ENCODE results near the gene IL1RAPL2.

IL1RAPL2 gene

DNA sequence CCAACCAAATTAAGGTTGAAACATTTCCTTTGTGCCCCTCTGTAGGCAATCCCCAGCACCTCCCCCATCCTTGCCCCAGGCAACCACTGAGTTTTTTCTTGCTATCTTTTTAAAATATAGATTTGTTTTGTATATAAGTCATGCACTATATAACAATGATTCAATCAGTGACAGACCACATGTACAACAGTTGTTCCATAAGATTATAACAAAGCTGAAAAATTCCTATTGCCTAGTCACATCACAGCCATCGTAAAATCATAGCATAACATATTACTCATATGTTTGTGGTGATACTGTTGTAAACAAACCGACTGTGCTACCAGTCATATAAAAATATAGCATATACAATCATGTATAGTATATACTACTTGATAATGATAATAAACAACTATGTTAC, 1044.4 kb downstream of the IL1RAPL2 start:
- Histone ChIP-seq H3K4me1 (ENCODE audit: insufficient read depth, low read length) (no peaks in the 10 kb centered on the region), H3K9ac (ENCODE audit: low read length) (no peak overlapping the region), H3K27ac (ENCODE audit: low read depth, low read length) (no peak overlapping the region), H3K27me3 (ENCODE audit: control insufficient read depth in 1 of 2, insufficient read depth in 2 of 2, low read length in 2 of 2) (no peaks in the 10 kb centered on the region), H3K4me3 (ENCODE audit: low read depth in 1 of 2, low read length in 2 of 2) (no peak overlapping the region), H3K9me3 (ENCODE audit: low read length) (no peaks in the 10 kb centered on the region), H3K36me3 (ENCODE audit: insufficient read depth, low read length) (no peaks in the 10 kb centered on the region)

DNA sequence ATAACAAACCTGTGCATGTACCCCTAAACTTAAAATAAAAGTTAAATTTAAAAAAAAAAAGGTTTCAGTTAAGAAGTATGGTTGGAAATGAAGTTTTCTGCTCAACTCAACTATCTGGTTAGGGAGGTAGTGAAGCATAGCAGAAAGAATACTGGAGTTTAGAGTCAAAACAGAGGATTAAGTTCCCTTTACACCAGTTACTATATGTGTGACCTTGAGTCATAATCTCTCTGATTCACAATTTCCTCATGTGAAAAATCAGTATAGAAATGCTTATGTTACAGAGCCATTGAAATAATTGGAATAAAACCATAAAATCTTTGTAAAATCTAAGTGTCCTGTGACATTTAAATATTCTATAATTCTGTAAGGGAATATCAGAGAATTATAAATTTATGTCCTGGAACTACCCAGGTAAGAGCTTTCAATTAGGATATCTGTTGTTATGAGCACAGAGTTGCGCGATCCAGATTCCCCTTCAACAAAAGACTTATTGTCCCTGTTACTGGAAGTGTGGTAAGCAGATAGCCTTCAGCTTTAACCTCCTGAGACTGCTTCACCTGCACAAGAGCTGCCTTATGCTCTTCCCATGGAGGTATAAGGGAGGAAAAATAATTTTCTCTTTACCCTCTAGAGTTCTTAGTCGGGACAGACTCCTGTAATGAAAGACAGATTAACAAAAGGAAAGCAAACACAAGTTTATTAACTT, 1052.5 kb downstream of the IL1RAPL2 start:
- H3K9ac ChIP-seq (ENCODE audit: low read length): no peak overlapping the region
- no peak overlapping the region for H3K27ac ChIP-seq (ENCODE audit: low read depth, low read length)
- H3K36me3 ChIP-seq (ENCODE audit: insufficient read depth, low read length): no peaks in the 10 kb centered on the region
- no peaks in the 10 kb centered on the region for H3K27me3 ChIP-seq (ENCODE audit: control insufficient read depth in 1 of 2, insufficient read depth in 2 of 2, low read length in 2 of 2)
- no peak overlapping the region for H3K4me3 ChIP-seq (ENCODE audit: low read depth in 1 of 2, low read length in 2 of 2)
- no peaks in the 10 kb centered on the region for H3K9me3 ChIP-seq (ENCODE audit: low read length)
- no peaks in the 10 kb centered on the region for H3K4me1 ChIP-seq (ENCODE audit: insufficient read depth, low read length)

DNA sequence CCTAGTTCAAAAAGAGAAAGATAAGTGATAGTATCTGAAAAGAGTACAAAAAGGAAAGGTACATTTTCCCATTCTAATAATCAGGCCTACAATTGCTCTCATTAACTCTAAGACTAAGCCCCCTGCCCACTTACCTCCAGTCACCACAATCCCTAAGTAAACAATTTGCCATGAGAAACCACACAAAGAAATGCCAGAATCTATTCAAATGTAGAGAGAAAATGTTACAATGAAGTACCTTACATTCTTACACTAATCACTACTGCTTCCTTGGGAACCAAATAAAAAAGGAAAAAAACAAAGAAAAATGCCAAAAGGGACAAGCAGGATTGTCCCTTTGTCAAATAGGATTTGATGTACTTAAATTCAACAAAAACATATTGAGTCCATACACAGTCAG, 1068.2 kb downstream of the IL1RAPL2 start:
- H3K9me3 ChIP-seq (ENCODE audit: low read length): no peaks in the 10 kb centered on the region

DNA sequence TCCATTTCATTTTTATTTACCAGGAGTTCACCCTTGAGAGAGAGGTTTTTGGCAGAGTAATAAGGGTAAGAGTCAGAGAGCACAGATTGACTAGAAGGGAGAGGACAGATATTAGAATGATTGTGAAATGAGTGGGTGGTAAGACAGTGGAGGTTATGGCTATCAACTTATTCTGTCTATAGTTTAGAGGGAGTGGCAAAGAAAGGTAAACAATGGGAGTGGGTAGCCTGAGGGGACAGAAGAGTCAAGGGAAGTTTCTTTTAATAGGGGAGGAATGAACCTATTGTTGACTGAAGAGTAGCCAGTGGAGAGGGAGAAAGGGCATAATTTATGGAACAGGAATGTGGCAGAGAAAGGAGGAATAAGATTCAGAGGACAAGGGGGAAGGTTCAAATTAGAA, 1069.8 kb downstream of the IL1RAPL2 start:
- Histone ChIP-seq H3K9ac (ENCODE audit: low read length) (no peak overlapping the region), H3K27me3 (ENCODE audit: control insufficient read depth in 1 of 2, insufficient read depth in 2 of 2, low read length in 2 of 2) (no peaks in the 10 kb centered on the region), H3K27ac (ENCODE audit: low read depth, low read length) (no peak overlapping the region), H3K36me3 (ENCODE audit: insufficient read depth, low read length) (no peaks in the 10 kb centered on the region), H3K4me3 (ENCODE audit: low read depth in 1 of 2, low read length in 2 of 2) (no peak overlapping the region), H3K4me1 (ENCODE audit: insufficient read depth, low read length) (no peaks in the 10 kb centered on the region), H3K9me3 (ENCODE audit: low read length) (no peaks in the 10 kb centered on the region)

More for the DNA sequence above, 1068.2 kb downstream of the IL1RAPL2 start:
- Histone ChIP-seq H3K4me3 (ENCODE audit: low read depth in 1 of 2, low read length in 2 of 2) (no peak overlapping the region), H3K27me3 (ENCODE audit: control insufficient read depth in 1 of 2, insufficient read depth in 2 of 2, low read length in 2 of 2) (no peaks in the 10 kb centered on the region), H3K4me1 (ENCODE audit: insufficient read depth, low read length) (no peaks in the 10 kb centered on the region), H3K36me3 (ENCODE audit: insufficient read depth, low read length) (no peaks in the 10 kb centered on the region), H3K27ac (ENCODE audit: low read depth, low read length) (no peak overlapping the region), H3K9ac (ENCODE audit: low read length) (no peak overlapping the region)

DNA sequence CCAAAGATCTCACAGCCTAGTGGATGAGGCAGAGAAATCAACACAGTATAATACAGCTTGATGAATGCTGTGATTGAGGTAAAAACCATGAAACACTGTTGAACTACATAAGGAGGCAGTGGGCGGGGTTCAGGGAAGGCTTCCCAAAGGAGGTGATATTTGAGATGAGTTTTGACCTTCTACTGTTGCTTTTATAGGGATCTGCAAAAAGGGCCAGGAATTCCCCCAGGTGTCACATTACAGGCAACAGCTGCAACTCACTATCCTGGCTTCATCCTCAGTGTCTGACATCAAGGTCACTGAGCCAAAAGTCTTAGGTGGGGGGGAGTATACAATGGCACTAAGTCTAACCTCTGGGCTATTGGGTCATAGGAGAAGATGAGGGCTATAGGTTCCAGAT, 1070.7 kb downstream of the IL1RAPL2 start:
- Histone ChIP-seq H3K9me3 (ENCODE audit: low read length) (no peaks in the 10 kb centered on the region), H3K4me1 (ENCODE audit: insufficient read depth, low read length) (no peaks in the 10 kb centered on the region), H3K9ac (ENCODE audit: low read length) (no peak overlapping the region), H3K27me3 (ENCODE audit: control insufficient read depth in 1 of 2, insufficient read depth in 2 of 2, low read length in 2 of 2) (no peaks in the 10 kb centered on the region), H3K4me3 (ENCODE audit: low read depth in 1 of 2, low read length in 2 of 2) (no peak overlapping the region), H3K27ac (ENCODE audit: low read depth, low read length) (no peak overlapping the region), H3K36me3 (ENCODE audit: insufficient read depth, low read length) (no peaks in the 10 kb centered on the region)

DNA sequence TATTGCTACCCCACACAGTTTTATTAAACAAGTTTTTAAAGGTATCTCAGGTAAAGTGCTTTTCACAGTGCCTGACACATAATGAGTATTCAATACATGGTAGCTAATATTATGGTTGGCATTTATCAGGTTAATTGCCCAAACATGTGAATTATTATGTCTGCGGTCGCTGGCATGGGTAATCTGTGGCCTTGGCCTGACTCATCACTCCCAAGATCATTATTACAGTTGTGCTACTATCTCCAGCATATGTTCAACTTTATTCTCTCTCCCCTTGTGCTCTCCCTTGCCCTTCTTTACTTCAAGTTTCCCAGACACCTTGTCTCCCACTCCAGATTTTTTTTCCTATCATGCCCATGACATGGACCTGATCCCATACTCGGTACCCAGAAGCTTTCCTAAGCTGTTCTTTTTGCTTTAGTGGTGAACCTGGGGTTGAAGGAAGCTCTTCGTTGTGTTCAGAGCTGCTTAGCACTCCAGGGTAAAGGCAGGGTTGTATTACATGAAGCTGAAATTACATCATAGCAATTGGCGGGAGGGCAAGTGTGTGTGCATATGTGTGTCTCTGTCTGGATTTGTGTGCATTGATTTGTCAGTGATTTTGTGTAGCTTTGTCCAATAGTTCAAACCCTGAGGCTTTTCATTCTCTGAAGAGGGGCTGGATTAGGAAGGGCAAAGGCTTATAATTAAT, 1079.8 kb downstream of the IL1RAPL2 start:
- Histone ChIP-seq H3K4me1 (ENCODE audit: insufficient read depth, low read length) (no peaks in the 10 kb centered on the region), H3K9ac (ENCODE audit: low read length) (no peak overlapping the region), H3K4me3 (ENCODE audit: low read depth in 1 of 2, low read length in 2 of 2) (no peak overlapping the region), H3K27me3 (ENCODE audit: control insufficient read depth in 1 of 2, insufficient read depth in 2 of 2, low read length in 2 of 2) (no peaks in the 10 kb centered on the region), H3K27ac (ENCODE audit: low read depth, low read length) (no peak overlapping the region), H3K36me3 (ENCODE audit: insufficient read depth, low read length) (no peaks in the 10 kb centered on the region), H3K9me3 (ENCODE audit: low read length) (no peaks in the 10 kb centered on the region)

DNA sequence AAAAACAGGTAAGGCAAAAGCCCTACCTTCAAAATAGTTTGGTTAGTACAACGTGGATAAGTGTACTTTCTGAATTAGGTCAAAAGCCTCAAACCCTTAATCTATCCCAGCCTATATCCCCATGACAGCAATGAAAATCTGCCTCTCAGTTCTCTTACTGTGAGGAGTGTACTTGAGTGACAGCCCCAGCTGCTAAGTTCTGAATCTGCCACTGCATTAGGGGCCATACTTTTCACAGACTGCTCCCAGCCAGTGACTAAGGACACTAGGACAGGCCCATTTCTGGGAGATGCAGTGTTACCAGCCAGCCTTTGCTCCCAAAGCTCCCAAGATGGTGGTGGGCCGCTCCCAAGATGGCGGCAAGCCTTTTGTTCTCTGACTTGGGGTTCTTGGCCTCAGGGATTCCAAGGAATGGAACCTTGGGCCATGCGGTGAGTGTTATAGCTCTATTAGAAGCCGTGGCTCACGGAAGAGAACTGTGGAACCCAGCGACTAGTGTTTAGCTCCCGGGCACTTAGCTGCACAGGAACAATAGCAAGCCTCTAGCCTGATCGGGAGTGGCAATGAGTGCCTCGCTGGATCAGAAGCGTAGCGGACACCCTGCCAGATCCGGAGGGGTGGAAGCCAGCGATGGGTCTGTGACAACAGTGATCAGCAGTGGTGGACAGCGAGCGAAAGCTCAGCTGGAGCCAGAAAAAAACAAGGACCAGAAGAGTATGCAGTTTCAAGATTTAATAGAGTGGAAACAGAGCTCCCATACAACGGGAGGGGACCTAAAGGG, 1080.8 kb downstream of the IL1RAPL2 start:
- no peaks in the 10 kb centered on the region for H3K27me3 ChIP-seq (ENCODE audit: control insufficient read depth in 1 of 2, insufficient read depth in 2 of 2, low read length in 2 of 2)

DNA sequence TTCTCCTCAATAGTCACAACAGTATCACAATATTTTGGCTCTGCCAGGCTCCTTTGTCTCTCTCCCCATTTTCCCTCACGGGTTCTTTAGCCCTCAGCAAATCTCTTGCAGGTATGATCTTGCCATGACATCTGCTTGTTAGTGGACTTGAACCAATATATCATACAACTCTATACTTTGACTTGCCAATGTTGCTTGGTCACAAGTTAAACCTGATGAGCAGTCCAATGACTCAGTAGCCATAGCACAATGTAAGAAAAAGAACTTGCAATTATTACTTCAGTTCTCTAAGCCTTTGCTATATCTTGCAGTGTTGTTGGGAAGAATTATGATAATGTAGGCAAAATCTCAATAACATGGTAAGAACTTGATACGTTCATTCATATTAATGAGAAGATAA, 1081.8 kb downstream of the IL1RAPL2 start:
- Histone ChIP-seq H3K27me3 (ENCODE audit: control insufficient read depth in 1 of 2, insufficient read depth in 2 of 2, low read length in 2 of 2) (no peaks in the 10 kb centered on the region), H3K4me1 (ENCODE audit: insufficient read depth, low read length) (no peaks in the 10 kb centered on the region), H3K36me3 (ENCODE audit: insufficient read depth, low read length) (no peaks in the 10 kb centered on the region), H3K27ac (ENCODE audit: low read depth, low read length) (no peak overlapping the region), H3K9ac (ENCODE audit: low read length) (no peak overlapping the region), H3K4me3 (ENCODE audit: low read depth in 1 of 2, low read length in 2 of 2) (no peak overlapping the region), H3K9me3 (ENCODE audit: low read length) (no peaks in the 10 kb centered on the region)

More for the DNA sequence above, 1080.8 kb downstream of the IL1RAPL2 start:
- Histone ChIP-seq H3K9me3 (ENCODE audit: low read length) (no peaks in the 10 kb centered on the region), H3K9ac (ENCODE audit: low read length) (no peak overlapping the region), H3K27ac (ENCODE audit: low read depth, low read length) (no peak overlapping the region), H3K36me3 (ENCODE audit: insufficient read depth, low read length) (no peaks in the 10 kb centered on the region), H3K4me1 (ENCODE audit: insufficient read depth, low read length) (no peaks in the 10 kb centered on the region), H3K4me3 (ENCODE audit: low read depth in 1 of 2, low read length in 2 of 2) (no peak overlapping the region)

DNA sequence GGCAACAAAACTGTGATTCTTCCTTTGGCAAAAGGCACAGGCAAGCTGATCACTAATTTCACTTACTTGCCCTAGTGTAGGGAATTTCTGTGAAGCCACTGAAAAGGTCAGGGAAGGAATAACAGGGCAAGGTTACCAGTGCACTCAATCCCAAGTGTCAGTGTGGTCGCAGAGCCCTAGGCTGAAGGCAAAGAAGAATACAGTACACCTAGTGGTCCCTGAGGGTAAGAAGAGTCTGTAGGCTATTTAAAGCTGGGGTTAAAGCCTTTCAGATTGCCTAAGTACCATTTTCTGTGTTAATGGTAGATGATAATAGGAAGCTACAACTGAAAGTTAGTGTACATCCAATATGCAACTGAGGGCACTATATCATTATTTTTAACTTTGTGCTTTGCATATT, 1082.7 kb downstream of the IL1RAPL2 start:
- Histone ChIP-seq H3K27me3 (ENCODE audit: control insufficient read depth in 1 of 2, insufficient read depth in 2 of 2, low read length in 2 of 2) (no peaks in the 10 kb centered on the region), H3K9me3 (ENCODE audit: low read length) (no peaks in the 10 kb centered on the region), H3K4me3 (ENCODE audit: low read depth in 1 of 2, low read length in 2 of 2) (no peak overlapping the region), H3K4me1 (ENCODE audit: insufficient read depth, low read length) (no peaks in the 10 kb centered on the region), H3K36me3 (ENCODE audit: insufficient read depth, low read length) (no peaks in the 10 kb centered on the region), H3K9ac (ENCODE audit: low read length) (no peak overlapping the region), H3K27ac (ENCODE audit: low read depth, low read length) (no peak overlapping the region)

DNA sequence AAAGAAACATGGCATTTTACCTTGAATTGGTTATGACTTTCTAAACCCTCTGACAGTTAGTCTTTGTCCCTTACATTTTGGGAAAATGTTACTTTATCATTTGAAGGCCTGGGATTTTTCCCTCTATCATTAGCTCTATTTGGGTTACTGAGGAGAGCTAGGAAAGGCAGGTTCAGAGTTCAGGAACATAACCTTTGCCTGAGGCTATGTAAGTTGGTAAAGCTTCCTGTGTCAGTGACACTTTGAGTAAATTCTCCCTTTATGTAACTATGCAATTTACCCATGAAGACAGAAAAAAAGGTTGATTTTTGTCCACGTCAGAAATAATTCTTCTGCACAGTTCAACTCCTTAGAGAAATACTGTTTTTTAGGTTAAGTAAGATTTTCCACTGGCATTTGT, 1084.6 kb downstream of the IL1RAPL2 start:
- H3K9me3 ChIP-seq (ENCODE audit: low read length): no peaks in the 10 kb centered on the region
- H3K4me1 ChIP-seq (ENCODE audit: insufficient read depth, low read length): no peaks in the 10 kb centered on the region
- no peak overlapping the region for H3K9ac ChIP-seq (ENCODE audit: low read length)
- H3K27ac ChIP-seq (ENCODE audit: low read depth, low read length): no peak overlapping the region
- no peaks in the 10 kb centered on the region for H3K27me3 ChIP-seq (ENCODE audit: control insufficient read depth in 1 of 2, insufficient read depth in 2 of 2, low read length in 2 of 2)
- H3K4me3 ChIP-seq (ENCODE audit: low read depth in 1 of 2, low read length in 2 of 2): no peak overlapping the region
- H3K36me3 ChIP-seq (ENCODE audit: insufficient read depth, low read length): no peaks in the 10 kb centered on the region

DNA sequence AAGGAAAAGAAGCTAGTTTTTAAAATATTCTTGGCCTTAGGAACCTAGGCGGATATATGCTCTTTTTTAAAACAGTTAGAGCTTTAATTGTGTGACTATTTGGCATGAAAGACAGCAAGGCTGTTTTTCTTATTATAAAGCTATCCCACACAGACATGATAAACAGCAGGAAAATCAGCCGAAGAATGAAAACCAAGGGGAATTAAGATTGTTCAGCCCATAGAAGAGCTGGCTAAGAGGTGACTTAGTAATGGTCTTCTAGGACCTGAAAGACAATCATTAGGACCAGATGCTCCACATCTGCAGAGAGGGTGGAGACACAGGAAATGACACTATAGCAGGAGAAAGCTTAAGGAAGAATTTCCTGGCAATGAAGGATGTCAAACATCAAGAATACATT, 1085.0 kb downstream of the IL1RAPL2 start:
- Histone ChIP-seq H3K27ac (ENCODE audit: low read depth, low read length) (no peak overlapping the region), H3K4me3 (ENCODE audit: low read depth in 1 of 2, low read length in 2 of 2) (no peak overlapping the region), H3K36me3 (ENCODE audit: insufficient read depth, low read length) (no peaks in the 10 kb centered on the region), H3K27me3 (ENCODE audit: control insufficient read depth in 1 of 2, insufficient read depth in 2 of 2, low read length in 2 of 2) (peaks cover 0 to under 1% of the 10 kb centered on the region in 2 donors), H3K4me1 (ENCODE audit: insufficient read depth, low read length) (no peaks in the 10 kb centered on the region), H3K9ac (ENCODE audit: low read length) (no peak overlapping the region), H3K9me3 (ENCODE audit: low read length) (no peaks in the 10 kb centered on the region)
